MM.1S (cell line): ENCODE results near the gene ARHGEF12.

ENCODE experiments used
- DNase-seq: peaks from one replicate; pipeline ENCODE4 v3.0.0-alpha.2; 2015
- H2AFZ ChIP-seq: fragments of 300-600 bp; sonication (generic); 2 replicates; pipeline ENCODE4 v1.6.0; 2016; ENCODE audit warnings: antibody characterized with exemption, low read length
- H3F3A ChIP-seq: fragments of 300-600 bp; sonication (generic); 2 replicates; pipeline ENCODE4 v1.6.1; 2016; ENCODE audit warnings: mild to moderate bottlenecking, antibody characterized with exemption, low read length, moderate library complexity, mixed read lengths; ENCODE audit not compliant: insufficient read depth
- H3K27ac ChIP-seq: fragments of 300-600 bp; sonication (generic); 2 replicates; pipeline ENCODE4 v1.5.1; 2016; ENCODE audit warnings: mild to moderate bottlenecking, low read length
- H3K27me3 ChIP-seq: fragments of 300-600 bp; sonication (generic); replicated peaks from 2 replicates; pipeline ENCODE4 v1.6.0; 2016; ENCODE audit warnings: low read length; ENCODE audit not compliant: insufficient read depth
- H3K36me3 ChIP-seq: fragments of 300-600 bp; sonication (generic); replicated peaks from 2 replicates; pipeline ENCODE4 v1.6.1; 2016; ENCODE audit warnings: mild to moderate bottlenecking, low read length, mixed read lengths; ENCODE audit not compliant: insufficient read depth
- H3K4me1 ChIP-seq: fragments of 300-600 bp; sonication (generic); 2 replicates; pipeline ENCODE4 v1.6.1; 2016; ENCODE audit warnings: low read length, mixed read lengths
- H3K4me2 ChIP-seq: fragments of 300-600 bp; sonication (generic); 2 replicates; pipeline ENCODE4 v1.6.0; 2016; ENCODE audit warnings: low read depth, low read length
- H3K4me3 ChIP-seq: fragments of 300-600 bp; sonication (generic); 2 replicates; pipeline ENCODE4 v1.5.1; 2016; ENCODE audit warnings: low read length, mixed read lengths
- H3K79me2 ChIP-seq: fragments of 300-600 bp; sonication (generic); 2 replicates; pipeline ENCODE4 v1.6.1; 2016; ENCODE audit warnings: mixed run types, low read length, mixed read lengths
- H3K9ac ChIP-seq: fragments of 300-600 bp; sonication (generic); 2 replicates; pipeline ENCODE4 v1.6.1; 2016; ENCODE audit warnings: low read length, mixed read lengths
- H3K9me2 ChIP-seq: fragments of 300-600 bp; sonication (generic); replicated peaks from 2 replicates; pipeline ENCODE4 v1.6.1; 2016; ENCODE audit warnings: mild to moderate bottlenecking, low read length, mixed read lengths; ENCODE audit not compliant: insufficient read depth
- H3K9me3 ChIP-seq: fragments of 300-600 bp; sonication (generic); replicated peaks from 2 replicates; pipeline ENCODE4 v1.6.1; 2016; ENCODE audit warnings: mild to moderate bottlenecking, low read length, mixed read lengths; ENCODE audit not compliant: insufficient read depth
- H4K20me1 ChIP-seq: fragments of 300-600 bp; sonication (generic); 2 replicates; pipeline ENCODE4 v1.6.1; 2016; ENCODE audit warnings: mild to moderate bottlenecking, low read length, moderate library complexity, mixed read lengths; ENCODE audit not compliant: insufficient read depth
- CTCF ChIP-seq: fragments of 300-600 bp; sonication (generic); IDR thresholded peaks from 2 replicates; pipeline ENCODE4 v1.5.1; 2016; ENCODE audit warnings: antibody characterized with exemption, low read length, mixed read lengths
- EZH2 ChIP-seq: fragments of 300-600 bp; sonication (generic); optimal IDR thresholded peaks from 2 replicates; pipeline ENCODE3; 2017; ENCODE audit warnings: low read depth, mild to moderate bottlenecking, antibody characterized with exemption, low read length, mixed read lengths
- EZH2phosphoT487 ChIP-seq: fragments of 300-600 bp; sonication (generic); IDR thresholded peaks from 2 replicates; pipeline ENCODE4 v1.6.1; 2018; ENCODE audit warnings: antibody characterized with exemption, low read length

Gene ARHGEF12

GRCh38 chr11:120514541-120515121 lies 178.4 kb downstream of the ARHGEF12 start:
- H3K9me3 ChIP-seq, result no peaks in the 10 kb centered on the region
- no peak for DNase-seq
- H3K4me1 ChIP-seq, result 0 out of 2 replicates have a peak, but pooled peaks cover 4% of the 10 kb centered on the region
- no peak overlapping the region for H3K4me2 ChIP-seq
- H3F3A ChIP-seq, result no peaks in the 10 kb centered on the region
- no peak overlapping the region for H3K9ac ChIP-seq
- peaks cover 5% of the 10 kb centered on the region; the same call in 1 of the 2 replicates for H3K79me2 ChIP-seq
- no peak overlapping the region for H3K4me3 ChIP-seq
- H3K9me2 ChIP-seq, result no peaks in the 10 kb centered on the region
- H4K20me1 ChIP-seq, result no peaks in the 10 kb centered on the region
- H3K36me3 ChIP-seq, result no peaks in the 10 kb centered on the region
- H3K27me3 ChIP-seq, result no peaks in the 10 kb centered on the region
- no peak overlapping the region for H3K27ac ChIP-seq
- no peak for TF ChIP-seq EZH2
- TF ChIP-seq EZH2phosphoT487, result no peak
- no peak for TF ChIP-seq CTCF
- H2AFZ ChIP-seq, result no peak overlapping the region

- no peaks in the 10 kb centered on the region for H3F3A ChIP-seq
- no peak overlapping the region for H3K4me3 ChIP-seq
- H2AFZ ChIP-seq, result no peak overlapping the region
- no peak for TF ChIP-seq EZH2phosphoT487
- TF ChIP-seq EZH2, result no peak
- no peak for TF ChIP-seq CTCF
- no peaks in the 10 kb centered on the region for H3K9me2 ChIP-seq
- DNase-seq, result no peak
- no peak overlapping the region for H3K27ac ChIP-seq
- H3K79me2 ChIP-seq, result peaks cover 5% of the 10 kb centered on the region; the same call in 1 of the 2 replicates
- no peaks in the 10 kb centered on the region for H3K9me3 ChIP-seq
- H3K4me2 ChIP-seq, result no peak overlapping the region
- no peaks in the 10 kb centered on the region for H3K27me3 ChIP-seq
- no peaks in the 10 kb centered on the region for H3K36me3 ChIP-seq
- H3K4me1 ChIP-seq, result 0 out of 2 replicates have a peak, but pooled peaks cover 4% of the 10 kb centered on the region
- H3K9ac ChIP-seq, result no peak overlapping the region
- no peaks in the 10 kb centered on the region for H4K20me1 ChIP-seq
These were observed 179.0 kb downstream of the ARHGEF12 start for GRCh38 chr11:120515186-120515723.

- Histone ChIP-seq H3K4me1 (no peaks in the 10 kb centered on the region), H3K9me3 (no peaks in the 10 kb centered on the region), H3K27ac (no peak overlapping the region), H3K4me2 (no peak overlapping the region), H3K79me2 (peaks cover 5% of the 10 kb centered on the region; the same call in 1 of the 2 replicates), H3K9me2 (no peaks in the 10 kb centered on the region), H3K4me3 (no peak overlapping the region), H3K9ac (no peak overlapping the region), H4K20me1 (no peaks in the 10 kb centered on the region), H3F3A (no peaks in the 10 kb centered on the region), H3K36me3 (no peaks in the 10 kb centered on the region), H3K27me3 (no peaks in the 10 kb centered on the region), H2AFZ (no peak overlapping the region)
- TF ChIP-seq EZH2 (no peak), EZH2phosphoT487 (no peak), CTCF (no peak)
- DNase-seq, result no peak
These were observed 180.5 kb downstream of the ARHGEF12 start for GRCh38 chr11:120516461-120517389.
